Ishikawa (cell line): ENCODE measurements around the gene CTNNA3.

Experiments
- CREB1 ChIP-seq: IDR thresholded peaks from 2 replicates; pipeline ENCODE4 v1.6.1; 2012; ENCODE audit warnings: low read depth
- EGR1 ChIP-seq: IDR thresholded peaks from 2 replicates; pipeline ENCODE4 v1.6.1; 2012
- EP300 ChIP-seq: IDR thresholded peaks from 2 replicates; pipeline ENCODE4 v1.6.1; 2012; ENCODE audit warnings: borderline replicate concordance
- FOXM1 ChIP-seq: IDR thresholded peaks from 2 replicates; pipeline ENCODE4 v1.6.1; 2012; ENCODE audit warnings: low read depth, borderline replicate concordance
- NFIC ChIP-seq: IDR thresholded peaks from 2 replicates; pipeline ENCODE4 v1.6.1; 2012
- RAD21 ChIP-seq: IDR thresholded peaks from 2 replicates; pipeline ENCODE4 v1.6.1; 2012; ENCODE audit warnings: low read depth
- REST ChIP-seq: IDR thresholded peaks from 2 replicates; pipeline ENCODE4 v1.6.1; 2012; ENCODE audit warnings: low read depth, mild to moderate bottlenecking
- TAF1 ChIP-seq: IDR thresholded peaks from 2 replicates; pipeline ENCODE4 v1.6.1; 2012; ENCODE audit warnings: low read depth, mild to moderate bottlenecking
- TCF12 ChIP-seq: IDR thresholded peaks from 2 replicates; pipeline ENCODE4 v1.6.1; 2012; ENCODE audit warnings: low read depth
- USF1 ChIP-seq: IDR thresholded peaks from 2 replicates; pipeline ENCODE4 v1.6.1; 2012
- YY1 ChIP-seq: IDR thresholded peaks from 2 replicates; pipeline ENCODE4 v1.6.1; 2012; ENCODE audit warnings: low read depth
- ZBTB7A ChIP-seq: IDR thresholded peaks from 2 replicates; pipeline ENCODE4 v1.6.1; 2012; ENCODE audit warnings: low read depth
- TF ChIP-seq, protein P1 (sequence below): IDR thresholded peaks from 2 replicates; pipeline ENCODE4 v1.6.1; 2012

GRCh38 chr10:66673071-66673470 is 1022.9 kb downstream of the CTNNA3 start:
- TF ChIP-seq RAD21 (no peak), ZBTB7A (no peak), FOXM1 (no peak), YY1 (no peak), EGR1 (no peak), TAF1 (no peak), TCF12 (no peak), NFIC (no peak), USF1 (no peak), REST (no peak), EP300 (no peak), CREB1 (no peak)
- TF ChIP-seq, protein P1, sequence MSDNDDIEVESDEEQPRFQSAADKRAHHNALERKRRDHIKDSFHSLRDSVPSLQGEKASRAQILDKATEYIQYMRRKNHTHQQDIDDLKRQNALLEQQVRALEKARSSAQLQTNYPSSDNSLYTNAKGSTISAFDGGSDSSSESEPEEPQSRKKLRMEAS = no peak
